Endothelial cell of umbilical vein (primary cell): ENCODE data around the gene ANXA9. TPM values are rescaled to one million over a fixed set of nuclear protein-coding genes. Genes with fewer than 3 reads are reported as not detected.

Source experiments
- BruUV-seq: library from RNA; stranded (reverse); fragments of 400-500 nt; replicated peaks from 2 replicates; lab custom pipeline; 2021; lab: Mats Ljungman, UMichigan
- CTCF ChIA-PET: fragments of 300-600, 350-600 bp; sonication (Branson Sonifier 250); formaldehyde crosslinking; loops from one replicate; lab custom pipeline; 2021; ENCODE audit warnings: antibody characterized with exemption, inconsistent platforms; lab: Charles Lee
- POLR2A ChIA-PET: fragments of 300-600, 350-600 bp; sonication (Branson Sonifier 250); formaldehyde crosslinking; loops from one replicate; lab custom pipeline; 2021; ENCODE audit warnings: antibody characterized with exemption, inconsistent platforms; lab: Charles Lee
- DNase-seq: peaks from one replicate; pipeline ENCODE4 v3.0.0-alpha.2; 2011; ENCODE audit warnings: low read depth, low spot score
- FAIRE-seq: peaks from 2 replicates; lab custom pipeline; 2011; peaks lifted over from hg19 to GRCh38; lab: Jason Lieb, UNC
- H2AFZ ChIP-seq: 2 replicates; pipeline ENCODE4 v1.6.0; 2012; ENCODE audit warnings: low read depth, low read length, control low read depth, inconsistent platforms
- H3K27ac ChIP-seq: 2 replicates; pipeline ENCODE4 v1.5.1; 2011; ENCODE audit warnings: low read depth, mild to moderate bottlenecking, control low read depth, low read length, moderate library complexity; ENCODE audit not compliant: insufficient read depth
- H3K27me3 ChIP-seq, 2 experiments: 2 replicates each; pipeline versions ENCODE4 v1.6.0 to v1.6.1; 2011; ENCODE audit warnings: low read length in 2 of 2, mixed read lengths in 1 of 2; ENCODE audit not compliant: control insufficient read depth in 2 of 2, insufficient read depth in 2 of 2
- H3K36me3 ChIP-seq, 2 experiments: 2 replicates in 1 of 2; 3 replicates in 1 of 2; pipeline ENCODE4 v1.5.1; 2011; ENCODE audit warnings: low read length in 2 of 2, mild to moderate bottlenecking in 1 of 2, moderate library complexity in 1 of 2; ENCODE audit not compliant: control insufficient read depth in 2 of 2, insufficient read depth in 2 of 2; ENCODE audit errors: extremely low read depth in 1 of 2
- H3K4me1 ChIP-seq: 3 replicates; pipeline ENCODE4 v1.5.1; 2011; ENCODE audit warnings: mild to moderate bottlenecking, low read length; ENCODE audit not compliant: control insufficient read depth, insufficient read depth; ENCODE audit errors: extremely low read depth
- H3K4me2 ChIP-seq: 2 replicates; pipeline ENCODE4 v1.6.1; 2011; ENCODE audit warnings: low read length, control low read depth, mixed read lengths; ENCODE audit not compliant: insufficient read depth
- H3K4me3 ChIP-seq, 3 experiments: fragments of 200-600 bp in 1 of 3; sonication (generic), shearing (Covaris generic) in 1 of 3; replicated peaks in 1 of 3; 2 replicates each; pipeline ENCODE4 v1.5.1; 2011 to 2016; ENCODE audit warnings: control low read depth in 3 of 3, low read length in 3 of 3, mild to moderate bottlenecking in 2 of 3, inconsistent platforms in 1 of 3, low read depth in 1 of 3, moderate library complexity in 1 of 3; ENCODE audit not compliant: insufficient read depth in 1 of 3
- H3K79me2 ChIP-seq: 2 replicates; pipeline ENCODE4 v1.6.0; 2012; ENCODE audit warnings: low read length, inconsistent platforms; ENCODE audit not compliant: control insufficient read depth, insufficient read depth
- H3K9ac ChIP-seq: replicated peaks from 2 replicates; pipeline ENCODE3; 2011; ENCODE audit warnings: low read length, control low read depth; ENCODE audit not compliant: insufficient read depth; ENCODE audit errors: extremely low read depth
- H3K9me1 ChIP-seq: replicated peaks from 3 replicates; pipeline ENCODE4 v1.6.0; 2011; ENCODE audit warnings: mild to moderate bottlenecking, low read length; ENCODE audit not compliant: control insufficient read depth, insufficient read depth; ENCODE audit errors: extremely low read depth
- H3K9me3 ChIP-seq: replicated peaks from 2 replicates; pipeline ENCODE4 v1.5.1; 2012; ENCODE audit warnings: low read length, inconsistent platforms; ENCODE audit not compliant: control insufficient read depth, insufficient read depth
- H4K20me1 ChIP-seq: replicated peaks from 2 replicates; pipeline ENCODE3; 2011; ENCODE audit warnings: mild to moderate bottlenecking, low read length; ENCODE audit not compliant: control insufficient read depth, insufficient read depth; ENCODE audit errors: extremely low read depth
- EZH2 ChIP-seq: IDR thresholded peaks from 2 replicates; pipeline ENCODE4 v1.6.1; 2012; ENCODE audit warnings: borderline replicate concordance, low read depth, mild to moderate bottlenecking, moderate library complexity, low read length, inconsistent platforms; ENCODE audit not compliant: severe bottlenecking
- GATA2 ChIP-seq: IDR thresholded peaks from 2 replicates; pipeline ENCODE4 v1.7.0; 2011; ENCODE audit warnings: low read depth, mild to moderate bottlenecking, moderate library complexity, mixed read lengths, low read length; ENCODE audit not compliant: insufficient read length, insufficient read depth
- JUN ChIP-seq: IDR thresholded peaks from 2 replicates; pipeline ENCODE4 v1.6.1; 2011; ENCODE audit warnings: borderline replicate concordance, low read depth; ENCODE audit not compliant: insufficient read length, insufficient read depth
- MYC ChIP-seq: IDR thresholded peaks from one replicate; pipeline ENCODE4 v1.6.1; 2011; ENCODE audit warnings: mild to moderate bottlenecking, low read depth, low read length
- POLR2A ChIP-seq: IDR thresholded peaks from 2 replicates; pipeline ENCODE4 v1.6.1; 2012; ENCODE audit warnings: low read depth, mild to moderate bottlenecking, control low read depth, low read length
- POLR2AphosphoS5 ChIP-seq: IDR thresholded peaks from 2 replicates; pipeline ENCODE4 v1.6.1; 2012; ENCODE audit warnings: low read depth, mild to moderate bottlenecking, control low read depth, low read length, moderate library complexity; ENCODE audit not compliant: insufficient read depth
- dilution Hi-C: fragments of 300-500 bp; cut with MboI; formaldehyde crosslinking; loops from one replicate; pipeline ENCODE4 v1.15.0; 2019; ENCODE audit warnings: low sequenced_read_pairs; ENCODE audit not compliant: extremely low pct_ligation_motif_present
- intact Hi-C: fragments of 100-400 bp; cut with micrococcal nuclease; formaldehyde crosslinking; loops from one replicate; pipeline ENCODE4 v1.10.0; 2022
- polyA plus RNA-seq, 4 experiments: library from polyadenylated mRNA; depleted of rRNA in 3 of 4; stranded (reverse) in 3 of 4; unstranded in 1 of 4; fragments of >200 nt; gene quantifications; 2 replicates each; pipeline versions ENCODE4 v1.2.1 to v1.2.3, GENCODE V29; 2011 to 2012; ENCODE audit warnings: missing spikeins in 1 of 4
- total RNA-seq: library from RNA; stranded (reverse); gene quantifications from 2 replicates; pipeline ENCODE4 v1.2.3, GENCODE V29; 2021
- TF ChIP-seq, protein P1 (sequence below): IDR thresholded peaks from 2 replicates; pipeline ENCODE4 v1.6.1; 2011; ENCODE audit not compliant: insufficient read depth, insufficient read length

Gene ANXA9
- total and polyA plus RNA-seq, 2 donors (not counting 3 experiments of a cell fraction or from before 2014, with no cell fraction given) = not detected

DNA sequence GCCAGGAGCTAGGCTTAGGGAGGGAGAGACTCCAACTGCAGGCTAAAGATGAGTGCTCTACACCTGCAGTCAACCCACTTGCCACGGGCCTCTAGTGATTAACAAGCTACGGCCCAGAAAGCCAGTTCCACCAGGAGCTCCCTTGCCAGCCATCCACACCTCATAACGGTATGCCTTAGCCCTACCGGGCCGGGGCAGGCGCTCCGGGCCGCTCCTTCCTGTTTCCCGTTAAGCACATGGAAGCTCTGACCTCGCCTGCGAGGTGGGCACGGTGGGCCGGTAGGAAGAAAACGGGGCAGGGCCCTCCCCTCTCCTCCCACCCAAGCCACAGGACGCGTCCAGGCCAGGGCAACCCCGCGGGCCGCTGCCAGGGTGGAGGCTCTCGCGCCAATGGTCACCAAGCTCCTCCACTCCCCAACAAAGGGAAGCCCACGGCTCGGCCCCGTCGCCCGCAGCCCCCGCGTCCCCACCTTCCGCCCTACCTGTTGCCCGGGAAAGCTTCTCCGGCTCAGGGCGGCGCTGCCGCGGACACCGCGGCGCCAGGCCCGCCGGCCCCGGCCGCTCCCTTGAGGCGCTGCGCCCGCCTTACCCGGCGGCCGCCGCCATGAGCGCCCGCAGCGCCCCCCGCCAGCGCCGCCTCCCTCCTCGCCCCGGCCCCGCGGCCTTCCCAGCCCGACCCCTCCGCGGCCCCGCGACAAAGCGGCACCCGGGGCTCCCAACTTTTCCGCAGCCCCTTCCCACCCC lies 8.1 kb upstream of the ANXA9 start:
- CTCF ChIA-PET = interaction anchor here (0.7 to 17.1 kb wide), 8 partner anchors 11 to 686 kb away, joined by 3 to 278 read pairs (median 4); partner anchors contain the start of genes C1orf56 and MINDY1
- DNase-seq = peak; percentile 47
- peak overlapping the region; percentile 31 for H2AFZ ChIP-seq

More for the DNA sequence above, 8.1 kb upstream of the ANXA9 start:
- Histone ChIP-seq H3K79me2 (peaks cover 49% of the 10 kb centered on the region), H3K36me3 (no peaks in the 10 kb centered on the region), H3K4me3 (peak overlapping the region; percentile 43 to 75 (median 65)), H3K9ac (peak overlapping the region; percentile 75), H3K27me3 (no peaks in the 10 kb centered on the region), H3K4me1 (peaks cover 29% of the 10 kb centered on the region), H3K4me2 (peak overlapping the region; percentile 62), H3K27ac (peak overlapping the region; percentile 50), H3K9me1 (no peaks in the 10 kb centered on the region), H3K9me3 (no peaks in the 10 kb centered on the region), H4K20me1 (no peaks in the 10 kb centered on the region)
- intact Hi-C loops = no loop called here
- TF ChIP-seq JUN (no peak), MYC (no peak), POLR2A (peak; percentile 51), GATA2 (no peak), EZH2 (no peak), POLR2AphosphoS5 (no peak)
- TF ChIP-seq, protein P1, sequence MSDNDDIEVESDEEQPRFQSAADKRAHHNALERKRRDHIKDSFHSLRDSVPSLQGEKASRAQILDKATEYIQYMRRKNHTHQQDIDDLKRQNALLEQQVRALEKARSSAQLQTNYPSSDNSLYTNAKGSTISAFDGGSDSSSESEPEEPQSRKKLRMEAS = no peak
- dilution Hi-C loops = no loop called here
- POLR2A ChIA-PET = interaction anchor here (0.6 kb wide), 1 partner anchor 606 kb away, joined by 3 read pairs; no protein-coding TSS in a partner anchor
- no TSS peak for BruUV-seq
- no peak for FAIRE-seq
